ENCODE data around the gene HDAC9.

Gene HDAC9

DNA sequence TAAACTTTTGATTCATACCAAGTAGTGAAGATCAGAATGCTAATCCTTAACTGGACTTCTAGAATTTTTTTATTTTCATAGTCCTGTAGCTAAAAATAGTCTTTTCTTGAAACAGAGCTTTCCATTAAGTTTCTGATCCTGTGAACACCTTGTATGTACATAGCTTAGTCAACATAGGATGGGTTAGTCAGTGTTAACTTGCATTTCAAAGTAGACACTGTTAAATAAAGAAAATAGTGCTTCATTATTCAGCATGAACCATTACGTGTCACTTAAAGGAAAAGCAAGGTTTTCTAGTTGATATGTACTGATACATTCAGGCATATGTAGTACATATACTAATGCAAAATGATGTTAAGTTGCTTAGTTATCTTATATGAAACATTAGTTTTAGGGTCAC lies 7.5 kb upstream of the HDAC9 start:
- Histone ChIP-seq H3K9me2 (replicated peaks; ENCODE audit: insufficient read depth, low read length) (no peaks in the 10 kb centered on the region), H3K9me3 (ENCODE audit: insufficient read depth, low read length) (no peaks in the 10 kb centered on the region), H3K4me3 (ENCODE audit: insufficient read depth, low read length, poor library complexity, severe bottlenecking) (no peak overlapping the region), H4K20me1 (ENCODE audit: low read depth, low read length) (no peaks in the 10 kb centered on the region), H3K27me3 (ENCODE audit: low read length) (no peaks in the 10 kb centered on the region), H3K36me3 (ENCODE audit: low read length) (no peaks in the 10 kb centered on the region), H3K4me2 (ENCODE audit: low read depth, low read length, poor library complexity, severe bottlenecking) (no peak overlapping the region), H3K27ac (ENCODE audit: low read depth, low read length) (no peak overlapping the region), H3K9ac (ENCODE audit: low read length) (no peak overlapping the region), H3F3A (ENCODE audit: insufficient read depth) (no peaks in the 10 kb centered on the region), H3K79me2 (ENCODE audit: insufficient read depth, low read length) (no peaks in the 10 kb centered on the region), H2AFZ (ENCODE audit: low read depth, low read length, severe bottlenecking) (no peak overlapping the region)
- no peak for TF ChIP-seq EZH2phosphoT487 (conservative IDR thresholded peaks at IDR 0.05; ENCODE audit: low read length)
- TF ChIP-seq, protein P1, sequence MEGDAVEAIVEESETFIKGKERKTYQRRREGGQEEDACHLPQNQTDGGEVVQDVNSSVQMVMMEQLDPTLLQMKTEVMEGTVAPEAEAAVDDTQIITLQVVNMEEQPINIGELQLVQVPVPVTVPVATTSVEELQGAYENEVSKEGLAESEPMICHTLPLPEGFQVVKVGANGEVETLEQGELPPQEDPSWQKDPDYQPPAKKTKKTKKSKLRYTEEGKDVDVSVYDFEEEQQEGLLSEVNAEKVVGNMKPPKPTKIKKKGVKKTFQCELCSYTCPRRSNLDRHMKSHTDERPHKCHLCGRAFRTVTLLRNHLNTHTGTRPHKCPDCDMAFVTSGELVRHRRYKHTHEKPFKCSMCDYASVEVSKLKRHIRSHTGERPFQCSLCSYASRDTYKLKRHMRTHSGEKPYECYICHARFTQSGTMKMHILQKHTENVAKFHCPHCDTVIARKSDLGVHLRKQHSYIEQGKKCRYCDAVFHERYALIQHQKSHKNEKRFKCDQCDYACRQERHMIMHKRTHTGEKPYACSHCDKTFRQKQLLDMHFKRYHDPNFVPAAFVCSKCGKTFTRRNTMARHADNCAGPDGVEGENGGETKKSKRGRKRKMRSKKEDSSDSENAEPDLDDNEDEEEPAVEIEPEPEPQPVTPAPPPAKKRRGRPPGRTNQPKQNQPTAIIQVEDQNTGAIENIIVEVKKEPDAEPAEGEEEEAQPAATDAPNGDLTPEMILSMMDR (IDR thresholded peaks at IDR 0.05; ENCODE audit: insufficient read depth, low read length, poor library complexity, severe bottlenecking) = no peak

DNA sequence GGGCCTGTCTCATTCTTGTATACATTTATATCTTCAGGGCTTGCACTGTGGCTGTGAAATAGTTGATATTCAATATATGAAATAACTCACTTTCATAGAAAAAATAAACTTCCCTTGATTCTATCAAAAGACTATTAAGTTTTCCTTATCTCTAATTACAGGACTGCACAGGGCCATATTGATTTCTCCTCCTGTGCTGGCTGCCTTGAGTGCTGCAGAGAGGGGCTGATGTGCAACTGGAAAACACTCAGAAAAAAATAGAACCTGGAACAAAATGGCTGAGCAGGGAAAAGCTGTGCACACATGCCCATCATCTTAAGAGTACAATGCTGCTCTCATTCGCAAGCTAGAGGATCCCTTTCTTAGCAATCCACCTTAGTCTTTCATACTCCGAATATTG lies 5.9 kb upstream of the HDAC9 start:
- Histone ChIP-seq H3F3A (ENCODE audit: insufficient read depth) (no peaks in the 10 kb centered on the region), H3K36me3 (ENCODE audit: low read length) (no peaks in the 10 kb centered on the region), H3K27me3 (ENCODE audit: low read length) (no peaks in the 10 kb centered on the region), H3K27ac (ENCODE audit: low read depth, low read length) (no peak overlapping the region), H2AFZ (ENCODE audit: low read depth, low read length, severe bottlenecking) (no peak overlapping the region), H3K4me2 (ENCODE audit: low read depth, low read length, poor library complexity, severe bottlenecking) (no peak overlapping the region), H3K79me2 (ENCODE audit: insufficient read depth, low read length) (no peaks in the 10 kb centered on the region), H4K20me1 (ENCODE audit: low read depth, low read length) (no peaks in the 10 kb centered on the region), H3K9me3 (ENCODE audit: insufficient read depth, low read length) (no peaks in the 10 kb centered on the region), H3K9ac (ENCODE audit: low read length) (no peak overlapping the region), H3K4me3 (ENCODE audit: insufficient read depth, low read length, poor library complexity, severe bottlenecking) (no peak overlapping the region), H3K9me2 (replicated peaks; ENCODE audit: insufficient read depth, low read length) (no peaks in the 10 kb centered on the region)
- TF ChIP-seq, protein P1 (IDR thresholded peaks at IDR 0.05; ENCODE audit: insufficient read depth, low read length, poor library complexity, severe bottlenecking) = no peak
- TF ChIP-seq EZH2phosphoT487 (conservative IDR thresholded peaks at IDR 0.05; ENCODE audit: low read length) = no peak

DNA sequence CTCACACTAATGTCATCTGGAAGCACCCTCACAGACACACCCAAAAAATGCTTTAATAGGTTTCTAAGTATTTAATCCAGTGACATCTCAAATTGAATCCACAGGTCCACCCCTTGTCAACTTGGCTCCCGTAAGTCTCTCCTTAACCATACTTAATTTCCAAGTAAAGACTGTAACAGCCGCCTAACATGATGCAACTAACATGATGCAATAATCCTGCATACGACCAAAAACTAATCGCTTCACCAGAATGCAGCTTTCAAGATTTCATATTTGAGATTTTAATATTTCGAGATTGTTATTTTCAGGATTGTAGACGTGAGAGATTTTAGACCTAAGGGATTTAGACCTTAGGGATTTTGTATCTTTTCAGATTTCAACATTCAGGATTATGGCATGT lies 3.7 kb upstream of the HDAC9 start:
- H3K27ac ChIP-seq (ENCODE audit: low read depth, low read length) = no peak overlapping the region
- no peaks in the 10 kb centered on the region for H3K9me3 ChIP-seq (ENCODE audit: insufficient read depth, low read length)
- H3F3A ChIP-seq (ENCODE audit: insufficient read depth) = 0 out of 2 replicates have a peak, but pooled peaks cover 3% of the 10 kb centered on the region
- TF ChIP-seq, protein P1 (IDR thresholded peaks at IDR 0.05; ENCODE audit: insufficient read depth, low read length, poor library complexity, severe bottlenecking) = no peak
- no peak for TF ChIP-seq EZH2phosphoT487 (conservative IDR thresholded peaks at IDR 0.05; ENCODE audit: low read length)
- no peak overlapping the region for H2AFZ ChIP-seq (ENCODE audit: low read depth, low read length, severe bottlenecking)
- H3K9ac ChIP-seq (ENCODE audit: low read length) = no peak overlapping the region
- H3K4me2 ChIP-seq (ENCODE audit: low read depth, low read length, poor library complexity, severe bottlenecking) = no peak overlapping the region
- H3K4me3 ChIP-seq (ENCODE audit: insufficient read depth, low read length, poor library complexity, severe bottlenecking) = no peak overlapping the region
- no peaks in the 10 kb centered on the region for H3K36me3 ChIP-seq (ENCODE audit: low read length)
- H3K9me2 ChIP-seq (replicated peaks; ENCODE audit: insufficient read depth, low read length) = no peaks in the 10 kb centered on the region
- H4K20me1 ChIP-seq (ENCODE audit: low read depth, low read length) = no peaks in the 10 kb centered on the region
- no peaks in the 10 kb centered on the region for H3K27me3 ChIP-seq (ENCODE audit: low read length)
- H3K79me2 ChIP-seq (ENCODE audit: insufficient read depth, low read length) = no peaks in the 10 kb centered on the region
